Body of pancreas (tissue), 4 donors: ENCODE data around the gene FBXL14.

Source experiments
- POLR2A ChIP-seq, 3 donors: fragments of 450-650 bp; IDR thresholded peaks; one replicate each; pipeline ENCODE4 v1.6.1; 2016; ENCODE audit warnings: antibody characterized with exemption in 3 of 3, mild to moderate bottlenecking in 2 of 3
- TF ChIP-seq, protein P1 (sequence below), 7 experiments: fragments of 450-650 bp in 4 of 7; fragments of 200-600 bp in 3 of 7; sonication (generic) in 3 of 7; IDR thresholded peaks; one replicate each; pipeline ENCODE4 v1.5.1; 2016 to 2019; ENCODE audit warnings: antibody characterized with exemption in 7 of 7

DNA sequence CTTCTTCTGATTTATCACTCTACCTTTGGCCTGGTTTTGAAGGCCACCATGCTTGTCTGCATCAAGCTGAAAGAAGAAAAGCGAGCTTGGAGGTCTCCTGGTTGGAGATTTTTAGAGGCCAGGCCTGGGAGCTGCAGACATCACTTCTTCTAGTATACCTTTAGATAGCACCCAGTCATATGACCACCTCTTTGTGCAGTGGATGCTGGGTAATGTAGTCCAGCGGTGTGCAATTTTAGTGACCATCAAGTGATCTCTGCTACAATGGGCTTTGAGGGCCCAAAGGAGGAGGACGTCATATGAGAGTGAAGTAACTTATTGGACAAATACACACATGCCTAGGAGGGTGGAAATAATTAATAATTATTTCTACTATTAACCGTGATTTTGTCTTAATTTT is 19.5 kb upstream of the FBXL14 start:
- TF ChIP-seq, protein P1, sequence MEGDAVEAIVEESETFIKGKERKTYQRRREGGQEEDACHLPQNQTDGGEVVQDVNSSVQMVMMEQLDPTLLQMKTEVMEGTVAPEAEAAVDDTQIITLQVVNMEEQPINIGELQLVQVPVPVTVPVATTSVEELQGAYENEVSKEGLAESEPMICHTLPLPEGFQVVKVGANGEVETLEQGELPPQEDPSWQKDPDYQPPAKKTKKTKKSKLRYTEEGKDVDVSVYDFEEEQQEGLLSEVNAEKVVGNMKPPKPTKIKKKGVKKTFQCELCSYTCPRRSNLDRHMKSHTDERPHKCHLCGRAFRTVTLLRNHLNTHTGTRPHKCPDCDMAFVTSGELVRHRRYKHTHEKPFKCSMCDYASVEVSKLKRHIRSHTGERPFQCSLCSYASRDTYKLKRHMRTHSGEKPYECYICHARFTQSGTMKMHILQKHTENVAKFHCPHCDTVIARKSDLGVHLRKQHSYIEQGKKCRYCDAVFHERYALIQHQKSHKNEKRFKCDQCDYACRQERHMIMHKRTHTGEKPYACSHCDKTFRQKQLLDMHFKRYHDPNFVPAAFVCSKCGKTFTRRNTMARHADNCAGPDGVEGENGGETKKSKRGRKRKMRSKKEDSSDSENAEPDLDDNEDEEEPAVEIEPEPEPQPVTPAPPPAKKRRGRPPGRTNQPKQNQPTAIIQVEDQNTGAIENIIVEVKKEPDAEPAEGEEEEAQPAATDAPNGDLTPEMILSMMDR (IDR thresholded peaks at IDR 0.05), result no peak
- no peak for TF ChIP-seq POLR2A (IDR thresholded peaks at IDR 0.05)
